Panc1 (cell line): ENCODE data around the gene SLC9A9.

ENCODE experiments used
- SIN3A ChIP-seq: IDR thresholded peaks from 2 replicates; pipeline ENCODE4 v1.6.1; 2012; ENCODE audit warnings: low read depth, mild to moderate bottlenecking, low read length, moderate library complexity, borderline replicate concordance; ENCODE audit not compliant: insufficient read depth
- TF ChIP-seq, protein P1 (sequence below): fragments of 450-650 bp; IDR thresholded peaks from 2 replicates; pipeline ENCODE4 v1.5.1; 2017; ENCODE audit warnings: mild to moderate bottlenecking

GRCh38 chr3:143484846-143485512 lies 363.3 kb downstream of the SLC9A9 start:
- TF ChIP-seq SIN3A: no peak
- TF ChIP-seq, protein P1, sequence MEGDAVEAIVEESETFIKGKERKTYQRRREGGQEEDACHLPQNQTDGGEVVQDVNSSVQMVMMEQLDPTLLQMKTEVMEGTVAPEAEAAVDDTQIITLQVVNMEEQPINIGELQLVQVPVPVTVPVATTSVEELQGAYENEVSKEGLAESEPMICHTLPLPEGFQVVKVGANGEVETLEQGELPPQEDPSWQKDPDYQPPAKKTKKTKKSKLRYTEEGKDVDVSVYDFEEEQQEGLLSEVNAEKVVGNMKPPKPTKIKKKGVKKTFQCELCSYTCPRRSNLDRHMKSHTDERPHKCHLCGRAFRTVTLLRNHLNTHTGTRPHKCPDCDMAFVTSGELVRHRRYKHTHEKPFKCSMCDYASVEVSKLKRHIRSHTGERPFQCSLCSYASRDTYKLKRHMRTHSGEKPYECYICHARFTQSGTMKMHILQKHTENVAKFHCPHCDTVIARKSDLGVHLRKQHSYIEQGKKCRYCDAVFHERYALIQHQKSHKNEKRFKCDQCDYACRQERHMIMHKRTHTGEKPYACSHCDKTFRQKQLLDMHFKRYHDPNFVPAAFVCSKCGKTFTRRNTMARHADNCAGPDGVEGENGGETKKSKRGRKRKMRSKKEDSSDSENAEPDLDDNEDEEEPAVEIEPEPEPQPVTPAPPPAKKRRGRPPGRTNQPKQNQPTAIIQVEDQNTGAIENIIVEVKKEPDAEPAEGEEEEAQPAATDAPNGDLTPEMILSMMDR: no peak
